Muscle of arm (tissue), 12 donors: ENCODE results near the gene NTSR2. TPM values are rescaled to one million over a fixed set of nuclear protein-coding genes. Genes with fewer than 3 reads are reported as not detected.
A peak's percentile ranks its signal among the peaks of the same experiment; 100 is the strongest.

Source experiments
- DNase-seq: peaks from one replicate; pipeline ENCODE4 v3.0.0-alpha.2; 2013
- polyA plus RNA-seq, 12 donors: library from polyadenylated mRNA; unstranded; fragments of 120-200 nt; gene quantifications; one replicate each; pipeline ENCODE4 v1.2.1, GENCODE V29; 2013; ENCODE audit not compliant: insufficient read length in 12 of 12

NTSR2 gene
- polyA plus RNA-seq, 12 donors = not detected

DNA sequence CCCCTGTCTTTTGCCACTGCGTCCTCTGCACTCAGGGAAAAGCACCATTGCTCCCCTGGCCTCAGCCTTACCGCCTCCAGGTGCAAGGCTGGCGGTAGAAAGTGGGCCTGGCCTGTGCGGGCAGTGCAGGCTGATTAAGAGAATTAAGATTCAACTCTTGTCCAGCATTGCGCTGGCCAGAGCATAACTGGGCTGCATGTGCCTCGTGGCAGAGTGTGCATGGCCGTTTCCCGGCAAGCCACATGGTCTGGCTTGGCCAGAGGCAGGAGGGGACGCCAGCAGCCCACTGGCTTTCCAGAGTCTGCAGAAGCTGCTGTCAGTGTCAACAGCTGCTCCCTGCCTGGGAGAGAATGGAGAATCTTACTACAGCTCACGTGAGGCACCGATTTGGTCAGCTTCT is 12.3 kb downstream of the NTSR2 start:
- DNase-seq = no peak

DNA sequence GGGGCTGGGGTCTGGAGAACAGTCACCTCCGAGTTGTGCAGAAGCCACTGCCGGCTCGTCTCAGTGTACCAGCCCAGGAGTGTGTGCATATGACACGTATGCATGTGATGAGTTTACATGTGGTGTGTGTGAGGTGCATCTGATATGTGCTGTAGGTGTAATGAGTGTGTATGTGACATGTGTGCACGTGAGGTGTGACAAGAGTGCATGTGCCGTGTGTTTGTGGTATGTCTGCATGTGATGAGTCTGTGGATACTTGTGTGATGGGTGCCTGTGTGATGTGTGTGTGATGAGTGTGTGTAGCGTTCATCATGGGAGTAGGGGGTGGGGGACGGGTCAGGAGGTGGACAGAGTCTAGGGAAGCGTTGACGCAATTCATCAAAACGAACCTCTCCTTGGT is 12.8 kb downstream of the NTSR2 start:
- DNase-seq = no peak

DNA sequence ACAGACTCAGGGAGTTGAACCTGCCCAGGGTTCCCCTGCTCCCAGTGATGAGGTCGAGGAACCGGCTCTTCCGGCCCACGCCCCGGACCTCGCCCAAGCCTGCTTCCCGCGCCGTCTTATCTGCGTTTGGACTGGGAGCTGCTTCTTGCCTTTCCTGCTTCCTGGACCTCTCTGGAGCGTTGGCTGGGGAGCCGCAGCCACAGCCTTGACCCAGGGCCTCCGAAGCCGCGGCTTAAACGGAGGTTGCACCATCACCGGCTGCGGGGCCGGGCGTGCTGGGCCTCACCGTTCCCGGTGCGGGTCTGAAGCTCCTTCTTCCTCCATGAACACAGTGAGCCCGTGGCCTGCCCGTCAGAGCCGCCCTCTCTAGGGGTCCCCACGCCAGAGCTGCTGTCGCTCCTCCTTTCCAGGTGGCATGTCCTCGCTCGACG is 13.3 kb downstream of the NTSR2 start:
- no peak for DNase-seq

DNA sequence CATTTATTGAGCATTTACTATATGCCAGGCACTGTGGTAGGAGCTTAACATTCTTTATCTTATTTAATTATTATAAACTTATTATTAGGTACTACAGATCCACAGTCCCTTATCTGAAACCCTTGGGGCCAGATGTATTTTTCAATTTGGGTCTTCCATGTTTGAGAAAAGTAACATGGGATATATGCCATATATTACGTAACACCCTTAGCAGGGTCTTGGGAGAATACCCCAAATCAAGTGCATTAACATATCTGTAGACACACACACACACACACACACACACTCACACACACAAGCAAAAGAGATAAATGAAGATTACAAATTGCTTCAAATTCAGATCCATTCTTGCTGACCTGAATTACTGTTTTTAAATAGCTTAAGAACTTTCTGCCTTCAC is 13.7 kb downstream of the NTSR2 start:
- no peak for DNase-seq

DNA sequence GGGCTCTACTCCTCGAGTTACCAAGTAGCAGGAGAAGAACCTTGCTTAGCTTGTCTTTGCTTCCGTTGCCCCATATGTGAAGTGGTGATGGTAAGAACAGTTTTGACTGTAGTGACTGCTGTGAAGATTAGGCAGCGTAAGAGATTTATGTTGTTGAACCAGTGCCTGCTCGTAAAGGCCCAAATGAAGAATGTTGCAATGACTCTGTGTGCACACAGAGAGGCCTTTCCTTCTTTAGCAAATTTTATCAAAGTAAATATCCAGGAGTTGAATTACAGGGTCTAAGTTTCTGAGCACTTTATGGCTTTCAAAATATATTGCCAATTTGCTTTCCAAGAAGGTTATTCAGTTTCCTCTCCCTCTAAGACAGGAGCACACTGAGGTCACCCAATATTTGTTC is 14.5 kb downstream of the NTSR2 start:
- no peak for DNase-seq

DNA sequence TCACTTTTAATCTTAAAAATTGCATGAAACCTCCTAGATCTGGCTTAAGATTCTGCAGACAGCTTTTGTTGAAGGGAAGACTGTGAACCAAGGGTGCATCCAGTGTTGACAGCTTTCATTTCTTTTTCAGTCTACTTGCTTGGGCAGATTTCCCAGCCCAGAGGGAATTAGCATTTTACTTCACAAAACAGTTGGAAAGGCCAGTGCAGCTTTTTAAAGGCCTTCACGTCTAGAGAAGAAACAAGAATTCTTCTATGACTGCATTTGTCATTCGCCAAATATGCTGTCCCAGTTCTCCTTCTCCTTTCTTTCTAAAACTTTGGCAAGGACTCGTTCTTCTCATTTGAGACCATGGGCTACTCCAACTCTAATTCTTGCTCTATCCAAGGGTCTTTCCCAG is 17.4 kb downstream of the NTSR2 start:
- peak; percentile 17 for DNase-seq

DNA sequence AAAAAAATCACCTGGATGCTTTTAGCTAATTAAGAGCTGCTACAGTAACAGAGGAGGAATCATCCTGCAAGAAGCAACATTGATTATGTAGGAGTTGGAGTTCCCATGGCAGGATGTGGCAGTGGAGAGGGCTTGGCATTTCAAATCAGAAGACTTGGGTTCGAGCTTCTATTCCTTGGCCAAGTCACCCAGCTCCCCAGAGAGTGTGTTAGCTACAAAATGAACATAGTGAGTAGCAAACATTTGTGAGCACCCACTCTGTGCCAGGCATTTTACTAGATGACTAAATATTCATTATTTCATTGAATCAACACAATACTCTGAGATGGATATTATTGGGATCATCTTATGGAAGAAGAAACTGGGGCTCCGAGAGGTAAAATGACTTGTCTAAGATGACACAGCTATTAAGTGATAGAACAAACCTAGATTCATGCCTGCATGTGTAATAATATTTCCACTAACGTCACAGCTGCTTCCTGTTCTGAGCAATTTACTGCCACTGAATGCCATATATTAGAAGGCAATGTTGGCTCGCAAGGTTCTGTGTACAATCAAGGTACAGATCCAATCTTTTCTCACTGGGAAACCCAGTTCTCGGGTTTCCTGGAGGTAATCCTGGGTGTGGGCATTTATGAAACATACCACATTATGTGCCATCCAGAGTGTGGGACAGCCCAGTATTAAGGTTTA is 18.0 kb downstream of the NTSR2 start:
- DNase-seq = no peak

DNA sequence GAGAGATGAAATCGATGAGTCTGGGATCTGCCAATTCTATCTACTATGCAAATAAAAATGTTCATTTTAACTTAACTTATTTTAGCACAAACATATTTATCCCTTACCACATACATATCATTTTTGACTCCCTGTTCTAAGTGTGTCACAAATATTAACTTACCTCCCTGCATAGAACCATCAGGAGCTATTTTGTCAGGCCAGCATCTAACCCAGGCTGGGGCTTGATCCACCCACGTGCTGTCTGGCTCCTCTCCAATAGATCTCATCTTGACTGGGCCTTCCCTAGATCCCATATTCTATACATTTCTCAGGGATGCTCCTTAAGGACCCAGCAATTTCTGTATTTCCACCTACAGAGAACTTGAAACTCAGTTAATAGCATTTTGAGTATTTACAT is 20.9 kb downstream of the NTSR2 start:
- DNase-seq = no peak

DNA sequence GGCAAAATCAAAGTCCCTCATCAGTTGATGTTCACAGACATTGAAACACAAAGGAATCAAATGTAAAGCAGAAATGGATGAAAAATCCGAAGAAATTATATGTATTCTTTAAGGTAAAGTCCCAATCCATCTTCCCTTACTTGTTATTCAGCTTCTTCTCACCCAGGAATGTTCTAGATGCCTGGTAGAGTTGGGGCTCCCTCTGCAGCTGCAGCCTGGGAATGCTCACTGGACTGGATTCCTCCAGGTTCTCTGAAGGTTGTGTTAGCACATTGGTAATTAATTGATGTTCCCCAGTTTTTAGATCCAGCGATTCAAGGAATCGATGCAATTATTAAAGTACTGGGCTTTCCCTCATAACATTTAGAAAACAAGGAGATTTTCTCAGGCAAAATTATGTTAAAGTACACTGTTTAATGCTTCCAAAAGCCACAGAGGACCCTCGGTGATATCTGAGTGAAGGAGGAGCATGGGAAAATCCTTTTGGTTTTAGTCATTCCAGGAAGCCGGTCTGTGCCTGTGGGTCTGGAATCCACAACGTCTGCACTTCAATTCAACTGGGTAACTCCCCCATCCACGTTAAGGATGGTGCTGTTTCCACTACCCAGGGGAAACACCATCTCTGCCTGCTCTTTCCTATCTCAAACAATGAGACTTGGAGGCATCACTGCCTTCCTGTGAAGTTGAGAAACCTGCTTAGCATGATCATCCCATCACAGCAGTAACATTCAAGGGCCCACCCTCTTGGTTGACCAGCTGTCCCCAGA is 22.0 kb downstream of the NTSR2 start:
- no peak for DNase-seq

DNA sequence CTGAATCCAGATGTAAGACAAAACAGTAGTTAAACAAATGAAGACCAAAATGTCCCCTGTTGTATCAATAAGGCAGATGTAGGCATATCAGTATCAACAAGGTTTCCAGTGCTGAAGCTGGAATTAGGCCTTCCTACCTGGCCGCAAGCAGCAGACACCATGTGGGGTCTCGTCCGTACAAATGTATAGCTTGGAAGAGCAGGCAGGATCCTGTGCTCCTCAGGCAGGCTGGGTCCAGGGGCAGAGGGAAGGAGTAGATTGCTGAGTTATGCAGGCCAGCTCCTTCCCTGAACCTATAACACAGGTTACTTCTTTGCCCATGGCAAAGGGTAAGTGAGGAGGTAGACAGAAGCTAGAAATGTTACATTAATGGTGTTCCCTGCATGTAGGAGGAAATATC is 23.5 kb downstream of the NTSR2 start:
- DNase-seq = no peak

DNA sequence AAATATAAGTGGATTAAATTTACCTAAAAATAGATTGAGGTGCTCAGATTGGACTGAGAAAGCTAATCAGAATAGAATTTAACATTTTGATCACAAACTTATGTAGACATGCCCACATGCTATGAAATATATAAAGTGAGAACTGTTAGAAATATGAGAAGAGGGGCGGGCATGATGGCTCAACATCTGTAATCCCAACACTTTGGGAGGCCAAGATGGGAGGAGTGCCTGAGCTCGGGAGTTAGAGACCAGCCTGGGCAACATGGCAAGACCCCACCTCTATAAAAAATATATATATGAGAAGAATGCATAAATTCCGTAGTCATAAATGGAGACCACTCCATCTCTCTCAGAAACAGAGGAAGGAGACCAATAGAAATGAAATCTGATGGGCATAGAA is 25.7 kb downstream of the NTSR2 start:
- no peak for DNase-seq

DNA sequence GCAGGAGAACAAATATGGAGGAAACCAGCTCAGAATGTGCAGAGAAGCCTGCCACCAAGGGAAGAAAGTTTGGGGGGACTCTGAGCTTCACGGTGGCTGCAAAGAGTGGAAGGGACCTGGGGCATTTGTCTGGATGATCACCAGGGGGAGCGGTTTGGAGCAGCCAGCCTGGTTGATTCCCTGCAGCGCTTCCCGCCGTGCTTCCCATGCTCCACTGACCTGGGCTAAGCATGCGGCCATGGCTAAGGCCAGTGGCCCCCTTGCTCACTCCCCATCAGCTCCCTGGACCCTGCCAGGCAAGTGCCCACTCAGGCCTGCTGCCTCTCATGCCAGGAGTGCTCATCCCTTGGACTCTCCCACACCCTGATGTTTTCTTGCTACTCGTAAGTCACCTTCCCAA is 27.0 kb downstream of the NTSR2 start:
- DNase-seq = no peak

DNA sequence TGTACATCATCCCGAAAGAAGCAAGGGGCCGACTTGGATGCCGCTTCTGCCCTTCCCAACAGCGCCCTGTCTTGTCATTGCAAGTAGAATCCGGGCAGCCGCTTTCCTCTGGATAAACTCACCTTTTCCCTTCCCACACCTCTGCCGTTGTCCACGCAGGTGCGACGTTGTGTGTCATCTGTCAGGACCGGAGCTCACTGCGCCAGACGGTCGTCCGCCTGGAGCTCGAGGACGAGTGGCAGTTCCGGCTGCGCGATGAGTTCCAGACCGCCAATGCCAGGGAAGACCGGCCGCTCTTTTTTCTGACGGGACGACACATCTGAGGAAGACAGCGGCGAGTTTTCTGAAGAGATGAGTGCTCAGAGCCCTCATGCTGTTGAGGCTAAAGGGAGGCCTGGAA is 29.9 kb downstream of the NTSR2 start:
- no peak for DNase-seq

DNA sequence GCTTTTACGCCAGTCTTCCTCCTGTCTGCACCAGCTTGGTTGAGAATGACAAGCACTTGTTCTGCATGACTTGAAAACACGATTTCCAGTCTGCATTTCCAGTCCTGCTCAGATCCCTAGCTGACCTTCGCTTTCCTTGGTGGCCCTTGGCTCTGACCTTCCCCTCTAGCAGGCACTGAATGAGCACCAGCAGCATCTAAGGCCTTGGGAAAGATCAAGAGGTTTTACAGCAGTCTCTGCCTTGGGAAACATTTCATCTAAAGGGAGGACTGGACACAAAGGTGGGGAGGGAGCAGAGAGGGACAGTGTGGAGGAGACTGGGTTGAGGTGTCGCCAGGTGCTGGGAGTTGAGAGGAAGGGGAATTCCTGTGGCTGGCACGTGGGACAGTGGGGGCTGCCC is 30.5 kb downstream of the NTSR2 start:
- no peak for DNase-seq

DNA sequence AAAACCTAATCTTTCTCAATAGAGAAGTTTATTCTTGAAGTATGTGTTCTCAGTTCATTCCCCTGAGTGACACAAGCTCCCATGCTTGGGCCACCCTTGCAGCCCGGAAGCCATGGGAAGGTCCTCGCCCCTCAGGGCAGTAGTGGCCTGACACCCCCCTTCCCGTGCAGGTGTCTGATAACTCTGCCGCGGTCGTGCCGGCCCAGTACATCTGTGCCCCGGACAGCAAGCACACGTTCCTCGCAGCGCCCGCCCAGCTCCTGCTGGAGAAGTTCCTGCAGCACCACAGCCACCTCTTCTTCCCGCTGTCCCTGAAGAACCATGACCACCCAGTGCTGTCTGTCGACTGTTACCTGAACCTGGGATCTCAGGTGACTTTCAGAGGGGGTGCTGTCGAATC is 32.4 kb downstream of the NTSR2 start:
- no peak for DNase-seq

DNA sequence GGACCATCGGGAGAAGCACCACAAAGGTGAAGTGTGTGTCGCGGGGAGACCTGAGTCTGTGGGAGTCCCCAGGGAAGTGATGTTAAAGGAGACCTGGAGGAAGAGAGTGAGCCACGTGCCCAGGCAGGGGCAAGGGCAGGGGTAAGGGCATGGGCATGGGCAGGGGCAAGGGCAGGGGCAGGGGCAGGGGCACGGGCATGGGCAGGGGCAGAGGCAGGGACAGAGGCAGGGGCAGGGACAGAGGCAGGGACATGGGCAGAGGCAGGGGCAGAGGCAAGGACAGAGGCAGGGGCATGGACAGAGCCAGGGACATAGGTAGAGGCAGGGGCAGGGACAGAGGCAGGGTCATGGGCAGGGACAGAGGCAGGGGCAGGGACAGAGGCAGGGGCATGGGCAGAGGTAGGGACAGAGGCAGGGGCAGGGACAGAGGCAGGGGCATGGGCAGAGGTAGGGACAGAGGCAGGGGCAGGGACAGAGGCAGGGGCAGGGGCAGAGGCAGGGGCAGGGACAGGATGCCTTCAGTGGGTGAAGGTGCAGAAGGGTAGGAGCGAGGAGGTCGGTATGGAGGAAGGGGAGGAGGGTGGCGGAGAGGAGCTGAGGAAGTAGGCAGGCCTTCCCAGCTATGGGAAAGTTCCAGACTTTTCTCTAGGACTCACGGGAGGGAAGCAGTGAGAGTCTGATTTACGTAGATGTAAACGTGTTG is 33.3 kb downstream of the NTSR2 start:
- DNase-seq = no peak

DNA sequence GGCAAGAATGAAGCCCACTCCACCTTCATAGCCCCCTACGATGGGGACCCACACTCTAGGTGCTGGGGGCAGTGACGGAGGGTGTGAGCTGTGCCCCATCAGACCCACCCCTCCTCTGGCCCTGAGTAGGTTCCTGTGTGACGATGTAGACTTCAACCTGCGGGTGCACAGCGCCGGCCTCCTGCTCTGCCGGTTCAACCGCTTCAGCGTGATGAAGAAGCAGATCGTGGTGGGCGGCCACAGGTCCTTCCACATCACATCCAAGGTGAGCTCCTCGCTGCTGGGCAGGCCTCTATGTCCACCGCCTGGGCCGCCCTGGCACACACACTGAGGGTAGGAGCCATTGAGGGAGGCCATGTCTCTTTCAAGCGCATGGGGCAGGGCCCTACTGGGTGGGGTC is 34.9 kb downstream of the NTSR2 start:
- DNase-seq = no peak

DNA sequence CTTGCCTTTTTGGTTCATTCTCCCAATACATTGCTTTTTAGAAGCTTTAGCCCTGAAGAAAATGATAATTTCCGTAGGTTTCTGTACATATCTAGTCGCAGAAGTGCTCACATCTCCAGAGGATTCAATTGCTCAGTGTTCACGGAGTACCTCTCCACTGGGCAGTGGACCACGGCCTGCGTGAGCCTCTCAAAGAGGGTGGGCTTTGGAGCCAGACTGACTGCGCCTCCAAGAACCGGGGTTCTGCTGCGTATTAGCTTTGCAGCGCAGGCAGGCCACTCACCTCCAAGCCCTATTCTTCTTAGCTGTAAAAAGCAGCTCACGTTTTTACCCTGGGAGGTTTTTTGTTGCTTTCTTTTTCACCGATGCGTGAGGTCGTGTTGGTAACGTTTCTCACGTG is 35.4 kb downstream of the NTSR2 start:
- DNase-seq = no peak

DNA sequence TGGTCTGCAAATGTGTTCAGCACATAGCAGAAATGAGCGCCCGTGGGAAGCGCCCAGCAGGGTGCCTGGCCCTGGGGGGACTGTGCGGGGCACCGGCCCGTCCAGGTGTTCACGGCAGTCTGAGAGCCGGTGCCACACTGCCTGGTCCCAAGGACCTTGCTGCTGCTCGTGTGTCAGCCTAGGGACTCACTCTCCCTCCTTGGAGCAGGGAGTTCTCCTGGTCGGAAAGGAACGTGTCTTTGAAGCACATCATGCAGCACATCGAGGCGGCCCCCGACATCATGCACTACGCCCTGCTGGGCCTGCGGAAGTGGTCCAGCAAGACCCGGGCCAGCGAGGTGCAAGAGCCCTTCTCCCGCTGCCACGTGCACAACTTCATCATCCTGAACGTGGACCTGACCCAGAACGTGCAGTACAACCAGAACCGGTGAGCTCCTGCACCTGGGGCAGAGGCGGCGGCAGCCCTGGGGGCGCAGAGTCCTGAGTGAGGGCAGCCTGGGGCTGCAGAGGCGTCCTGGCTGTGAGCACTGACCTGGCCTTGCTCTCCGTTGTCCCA is 36.0 kb downstream of the NTSR2 start:
- DNase-seq = no peak

DNA sequence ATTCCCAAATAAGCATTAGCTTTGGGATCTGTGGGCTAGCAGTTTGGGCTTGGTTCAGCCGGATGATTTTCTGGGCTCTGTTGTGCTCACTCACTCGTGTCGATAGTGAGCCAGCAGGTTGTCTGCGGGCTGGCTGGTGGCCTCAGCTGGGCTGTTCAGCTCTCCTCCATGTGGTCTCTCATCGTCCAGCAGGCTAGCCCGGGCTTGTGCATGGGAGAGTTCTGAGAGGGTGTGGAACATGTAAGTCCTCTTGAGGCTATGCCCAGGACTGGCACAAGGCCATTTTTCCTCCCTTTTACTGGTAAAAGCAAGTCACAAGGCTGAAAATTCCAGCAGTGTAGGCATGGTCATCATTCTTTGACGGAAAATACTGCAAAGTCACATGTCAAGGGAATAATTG is 38.5 kb downstream of the NTSR2 start:
- DNase-seq = no peak

DNA sequence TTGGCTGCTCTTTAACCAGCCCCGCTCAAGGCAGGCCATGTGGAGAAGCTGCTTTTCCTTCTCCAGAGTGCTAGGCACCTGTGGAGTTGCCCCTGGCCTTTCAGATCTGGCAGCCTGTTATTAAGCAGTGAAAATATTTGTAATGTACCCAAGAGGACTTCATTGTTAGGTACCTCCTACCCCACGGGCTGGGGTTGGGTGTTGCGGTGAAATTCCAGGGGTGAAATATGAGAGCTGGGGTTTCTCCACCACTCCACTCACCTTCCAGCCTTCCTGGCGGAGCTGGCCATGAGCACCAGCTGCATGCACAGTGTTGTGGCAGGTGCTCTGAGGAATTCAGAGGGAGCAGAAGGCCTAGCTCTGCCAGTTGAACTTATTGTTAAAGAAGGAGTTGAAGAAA is 39.1 kb downstream of the NTSR2 start:
- DNase-seq = no peak

DNA sequence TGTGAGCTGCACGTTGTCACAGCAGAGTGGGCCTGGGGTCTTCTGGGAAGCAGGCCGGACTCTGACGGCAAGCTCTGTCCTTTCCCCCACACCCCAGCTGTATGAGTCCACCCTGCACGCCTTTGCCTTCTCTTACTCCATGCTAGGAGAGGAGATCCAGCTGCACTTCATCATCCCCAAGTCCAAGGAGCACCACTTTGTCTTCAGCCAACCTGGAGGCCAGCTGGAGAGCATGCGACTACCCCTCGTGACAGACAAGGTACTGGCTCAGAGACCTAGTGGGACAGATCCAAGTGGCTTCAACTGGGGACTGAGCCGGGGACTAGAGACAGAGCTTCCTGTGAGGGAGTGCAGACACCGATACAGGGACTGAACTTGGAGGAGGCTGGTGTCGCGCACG is 40.1 kb downstream of the NTSR2 start:
- DNase-seq = no peak

DNA sequence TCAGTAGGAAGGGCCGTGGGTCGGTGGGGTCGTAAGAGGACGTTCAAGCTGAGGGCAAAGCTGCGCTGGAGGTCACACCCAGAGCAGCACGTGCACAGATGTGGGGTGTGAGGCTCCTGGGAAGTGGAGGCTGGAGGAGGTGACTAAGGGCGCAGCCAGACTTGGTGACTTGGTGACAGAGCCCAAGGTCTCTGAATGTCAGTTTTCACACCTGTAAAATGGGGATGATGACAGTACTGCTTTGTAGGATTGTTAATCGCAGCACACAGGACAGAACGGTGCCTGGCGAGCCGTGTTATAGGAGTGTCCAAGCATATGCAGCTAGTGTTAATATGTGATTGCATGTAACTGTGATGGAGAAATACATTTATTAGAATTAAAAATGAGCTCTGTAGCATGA is 40.8 kb downstream of the NTSR2 start:
- DNase-seq = no peak
